Bronchial epithelial cell (primary cell): Measurements from ENCODE around the gene UXS1. TPM values are rescaled to one million over a fixed set of nuclear protein-coding genes. Genes with fewer than 3 reads are reported as not detected.

Experiments
- DNase-seq: peaks from one replicate; pipeline ENCODE4 v3.0.0-alpha.2; 2010; ENCODE audit warnings: low read depth
- FAIRE-seq: peaks from 2 replicates; lab custom pipeline; 2011; peaks lifted over from hg19 to GRCh38; lab: Jason Lieb, UNC
- H3K27me3 ChIP-seq: 2 replicates; pipeline ENCODE4 v1.5.1; 2011; ENCODE audit warnings: low read length; ENCODE audit not compliant: control insufficient read depth, insufficient read depth
- H3K36me3 ChIP-seq: 2 replicates; pipeline ENCODE4 v1.5.1; 2011; ENCODE audit warnings: low read length; ENCODE audit not compliant: control insufficient read depth, insufficient read depth
- H3K4me3 ChIP-seq: 2 replicates; pipeline ENCODE4 v1.5.1; 2011; ENCODE audit warnings: mild to moderate bottlenecking, low read depth, low read length, control low read depth
- total RNA-seq: library from RNA; depleted of rRNA; stranded (reverse); fragments of >200 nt; gene quantifications from 2 replicates; pipeline ENCODE4 v1.2.1, GENCODE V29; 2014
- TF ChIP-seq, protein P1 (sequence below): IDR thresholded peaks from 2 replicates; pipeline ENCODE4 v1.5.1; 2011; ENCODE audit warnings: mild to moderate bottlenecking, moderate library complexity, low read length, control low read depth, inconsistent platforms; ENCODE audit not compliant: insufficient read depth, severe bottlenecking

UXS1 gene
- total RNA-seq, 1 donor from 2014 or later: 41.6 TPM

DNA sequence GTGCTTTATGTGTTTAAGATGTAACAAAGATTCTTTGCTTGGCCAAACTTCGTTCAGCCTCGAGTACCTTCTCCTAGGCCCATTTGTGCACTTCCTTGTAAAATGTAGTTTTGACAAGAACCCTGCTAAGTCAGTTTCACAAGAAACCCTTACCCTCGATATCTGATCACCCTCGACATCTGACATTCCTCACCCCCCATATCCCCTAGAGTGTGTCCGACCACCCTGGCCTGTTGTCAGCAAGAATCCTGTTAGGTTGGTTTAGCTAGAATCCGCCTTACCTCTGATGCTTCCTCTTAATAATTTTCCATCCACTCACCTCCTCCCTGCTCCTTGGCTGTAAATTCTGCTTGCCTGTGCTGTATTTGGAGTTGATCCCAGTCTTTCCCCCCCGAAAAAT, 85.3 kb downstream of the UXS1 start:
- H3K36me3 ChIP-seq: peaks cover 17% of the 10 kb centered on the region

GRCh38 chr2:106108351-106108750, 85.8 kb downstream of the UXS1 start:
- Histone ChIP-seq H3K27me3 (no peaks in the 10 kb centered on the region), H3K36me3 (peaks cover 17% of the 10 kb centered on the region), H3K4me3 (no peak overlapping the region)
- no peak for FAIRE-seq
- TF ChIP-seq, protein P1, sequence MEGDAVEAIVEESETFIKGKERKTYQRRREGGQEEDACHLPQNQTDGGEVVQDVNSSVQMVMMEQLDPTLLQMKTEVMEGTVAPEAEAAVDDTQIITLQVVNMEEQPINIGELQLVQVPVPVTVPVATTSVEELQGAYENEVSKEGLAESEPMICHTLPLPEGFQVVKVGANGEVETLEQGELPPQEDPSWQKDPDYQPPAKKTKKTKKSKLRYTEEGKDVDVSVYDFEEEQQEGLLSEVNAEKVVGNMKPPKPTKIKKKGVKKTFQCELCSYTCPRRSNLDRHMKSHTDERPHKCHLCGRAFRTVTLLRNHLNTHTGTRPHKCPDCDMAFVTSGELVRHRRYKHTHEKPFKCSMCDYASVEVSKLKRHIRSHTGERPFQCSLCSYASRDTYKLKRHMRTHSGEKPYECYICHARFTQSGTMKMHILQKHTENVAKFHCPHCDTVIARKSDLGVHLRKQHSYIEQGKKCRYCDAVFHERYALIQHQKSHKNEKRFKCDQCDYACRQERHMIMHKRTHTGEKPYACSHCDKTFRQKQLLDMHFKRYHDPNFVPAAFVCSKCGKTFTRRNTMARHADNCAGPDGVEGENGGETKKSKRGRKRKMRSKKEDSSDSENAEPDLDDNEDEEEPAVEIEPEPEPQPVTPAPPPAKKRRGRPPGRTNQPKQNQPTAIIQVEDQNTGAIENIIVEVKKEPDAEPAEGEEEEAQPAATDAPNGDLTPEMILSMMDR: peak; percentile 54
- DNase-seq: peak; percentile 27

More for the DNA sequence above, 85.3 kb downstream of the UXS1 start:
- TF ChIP-seq, protein P1: no peak
- Histone ChIP-seq H3K27me3 (no peaks in the 10 kb centered on the region), H3K4me3 (no peak overlapping the region)
- DNase-seq (no peak), FAIRE-seq (no peak)

DNA sequence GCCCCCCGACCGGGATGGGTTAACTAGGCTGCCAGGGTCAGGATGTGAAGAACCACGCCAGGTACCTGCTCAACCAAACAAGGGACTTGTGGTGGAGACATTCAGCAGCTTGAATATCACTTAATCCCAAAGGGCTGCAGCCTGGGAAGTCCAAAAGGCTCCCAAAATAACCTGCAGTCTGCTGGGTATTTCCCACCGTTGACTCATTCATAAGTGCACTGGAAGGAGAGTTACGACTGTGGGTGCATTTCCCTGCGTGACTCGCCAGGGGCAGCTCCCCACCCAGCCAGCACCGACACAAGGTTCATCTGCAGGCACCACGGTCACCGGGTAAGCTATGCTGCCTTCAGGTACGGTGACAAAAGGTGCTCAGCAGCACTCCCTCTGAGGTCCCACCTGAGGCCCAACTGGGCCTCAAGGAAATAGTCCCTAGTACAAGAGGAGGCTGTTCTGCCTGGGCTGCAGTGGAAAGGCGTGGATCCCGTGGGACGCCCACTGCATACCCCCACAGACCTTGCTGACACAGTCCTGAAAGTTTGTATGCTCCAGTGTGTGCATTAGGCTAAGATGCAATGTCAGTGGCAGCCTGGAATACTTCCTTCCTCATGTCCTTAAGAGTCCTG, 86.5 kb downstream of the UXS1 start:
- H3K27me3 ChIP-seq: no peaks in the 10 kb centered on the region
- FAIRE-seq (no peak), DNase-seq (peak; percentile 52)
- H3K36me3 ChIP-seq: peaks cover 18% of the 10 kb centered on the region
- TF ChIP-seq, protein P1: no peak
- H3K4me3 ChIP-seq: no peak overlapping the region

- TF ChIP-seq, protein P1: no peak
- DNase-seq: no peak
- H3K27me3 ChIP-seq: no peaks in the 10 kb centered on the region
- H3K36me3 ChIP-seq: peaks cover 12% of the 10 kb centered on the region
- FAIRE-seq: no peak
- H3K4me3 ChIP-seq: no peak overlapping the region
Observed at GRCh38 chr2:106106622-106107508, 87.2 kb downstream of the UXS1 start.

- TF ChIP-seq, protein P1: no peak
Observed at GRCh38 chr2:106105151-106105922, 88.8 kb downstream of the UXS1 start.

More at GRCh38 chr2:106105151-106105922, 88.8 kb downstream of the UXS1 start:
- DNase-seq (no peak), FAIRE-seq (no peak)
- Histone ChIP-seq H3K27me3 (no peaks in the 10 kb centered on the region), H3K4me3 (no peak overlapping the region), H3K36me3 (peaks cover 13% of the 10 kb centered on the region)
